ENCODE measurements around the gene AURKAIP1. TPM values are rescaled to one million over a fixed set of nuclear protein-coding genes. Genes with fewer than 3 reads are reported as not detected.

The AURKAIP1 gene
- total RNA-seq, 4 donors from 2014 or later = 13.2 to 75.8 (median 31.1) TPM

- DNase-seq = peak; percentile 93
- Histone ChIP-seq H3K4me3 (peak within 1 kb of the TSS; percentile 68 to 70), H3K36me3 (no peaks in the 10 kb centered on the region), H3K27me3 (no peaks in the 10 kb centered on the region), H3K4me1 (peaks cover 5 to 24% of the 10 kb centered on the region in 2 donors), H3K9me3 (no peaks in the 10 kb centered on the region), H3K27ac (peak within 1 kb of the TSS; percentile 96)
- TF ChIP-seq POLR2A (IDR thresholded peaks at IDR 0.05) = peak; percentile 53 to 71
- TF ChIP-seq, protein P1, sequence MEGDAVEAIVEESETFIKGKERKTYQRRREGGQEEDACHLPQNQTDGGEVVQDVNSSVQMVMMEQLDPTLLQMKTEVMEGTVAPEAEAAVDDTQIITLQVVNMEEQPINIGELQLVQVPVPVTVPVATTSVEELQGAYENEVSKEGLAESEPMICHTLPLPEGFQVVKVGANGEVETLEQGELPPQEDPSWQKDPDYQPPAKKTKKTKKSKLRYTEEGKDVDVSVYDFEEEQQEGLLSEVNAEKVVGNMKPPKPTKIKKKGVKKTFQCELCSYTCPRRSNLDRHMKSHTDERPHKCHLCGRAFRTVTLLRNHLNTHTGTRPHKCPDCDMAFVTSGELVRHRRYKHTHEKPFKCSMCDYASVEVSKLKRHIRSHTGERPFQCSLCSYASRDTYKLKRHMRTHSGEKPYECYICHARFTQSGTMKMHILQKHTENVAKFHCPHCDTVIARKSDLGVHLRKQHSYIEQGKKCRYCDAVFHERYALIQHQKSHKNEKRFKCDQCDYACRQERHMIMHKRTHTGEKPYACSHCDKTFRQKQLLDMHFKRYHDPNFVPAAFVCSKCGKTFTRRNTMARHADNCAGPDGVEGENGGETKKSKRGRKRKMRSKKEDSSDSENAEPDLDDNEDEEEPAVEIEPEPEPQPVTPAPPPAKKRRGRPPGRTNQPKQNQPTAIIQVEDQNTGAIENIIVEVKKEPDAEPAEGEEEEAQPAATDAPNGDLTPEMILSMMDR (IDR thresholded peaks at IDR 0.05) = no peak
- intact Hi-C loops (cut with DNase I; ENCODE audit: low total_unique reads) = loop anchor here (10.0 kb wide), 1 partner anchor 54 kb away; the partner anchor contains the start of genes ACAP3 and PUSL1
These were observed 16.4 kb downstream of the AURKAIP1 start, which contains the start of gene MXRA8 for GRCh38 chr1:1358433-1359271. MXRA8 (minus strand) TSS chr1:1358555; CDS start chr1:1358504, 51 bp downstream.

- TF ChIP-seq, protein P1 (IDR thresholded peaks at IDR 0.05) = no peak
- TF ChIP-seq POLR2A (IDR thresholded peaks at IDR 0.05) = no peak
- Histone ChIP-seq H3K27ac (peak overlapping the region; percentile 96), H3K4me1 (peaks cover 5 to 24% of the 10 kb centered on the region in 2 donors), H3K4me3 (peak overlapping the region; percentile 68 to 70), H3K9me3 (no peaks in the 10 kb centered on the region), H3K36me3 (no peaks in the 10 kb centered on the region), H3K27me3 (no peaks in the 10 kb centered on the region)
- no peak for DNase-seq
- intact Hi-C loops (cut with DNase I; ENCODE audit: low total_unique reads) = loop anchor here (10.0 kb wide), 1 partner anchor 53 kb away; the partner anchor contains the start of genes ACAP3 and PUSL1
These were observed 17.1 kb downstream of the AURKAIP1 start for GRCh38 chr1:1357871-1358432.

DNA sequence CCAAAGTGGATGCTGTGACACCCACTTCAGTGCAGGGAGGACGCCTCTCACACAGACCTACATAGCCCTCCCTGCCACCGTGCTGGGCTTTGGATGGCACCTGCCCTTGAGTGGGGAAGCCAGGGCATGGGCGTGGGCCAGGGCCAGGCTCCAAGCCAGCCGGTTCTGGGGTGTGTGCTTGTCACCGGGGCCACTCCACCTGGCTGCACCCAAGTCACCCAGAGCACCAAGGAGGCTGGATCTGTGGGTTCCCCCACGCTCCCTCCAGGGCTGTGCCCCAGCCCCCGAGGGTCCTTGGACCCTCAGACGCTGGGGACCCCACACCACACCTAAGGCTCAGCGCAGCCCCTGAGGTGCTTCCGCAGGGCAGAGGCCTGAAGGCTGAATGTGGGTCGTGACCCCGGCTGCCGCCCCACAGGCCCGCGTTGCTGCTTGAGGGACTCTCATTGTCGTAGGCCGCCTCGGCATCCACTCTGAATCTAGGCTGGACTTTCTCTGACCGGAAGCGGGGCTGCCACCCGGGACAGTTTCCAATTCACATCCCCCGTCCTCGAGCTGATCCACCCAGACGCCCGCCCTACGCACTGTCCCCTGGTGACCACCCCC lies 18.1 kb downstream of the AURKAIP1 start:
- DNase-seq = no peak
- Histone ChIP-seq H3K27ac (peak overlapping the region; percentile 96), H3K4me3 (peak overlapping the region; percentile 68 to 70), H3K4me1 (peaks cover 5 to 24% of the 10 kb centered on the region in 2 donors), H3K27me3 (no peaks in the 10 kb centered on the region), H3K9me3 (no peaks in the 10 kb centered on the region), H3K36me3 (no peaks in the 10 kb centered on the region)
- TF ChIP-seq POLR2A (IDR thresholded peaks at IDR 0.05) = no peak
- TF ChIP-seq, protein P1 (IDR thresholded peaks at IDR 0.05) = no peak
- intact Hi-C loops (cut with DNase I; ENCODE audit: low total_unique reads) = loop anchor here (10.0 kb wide), 1 partner anchor 52 kb away; the partner anchor contains the start of genes ACAP3 and PUSL1

DNA sequence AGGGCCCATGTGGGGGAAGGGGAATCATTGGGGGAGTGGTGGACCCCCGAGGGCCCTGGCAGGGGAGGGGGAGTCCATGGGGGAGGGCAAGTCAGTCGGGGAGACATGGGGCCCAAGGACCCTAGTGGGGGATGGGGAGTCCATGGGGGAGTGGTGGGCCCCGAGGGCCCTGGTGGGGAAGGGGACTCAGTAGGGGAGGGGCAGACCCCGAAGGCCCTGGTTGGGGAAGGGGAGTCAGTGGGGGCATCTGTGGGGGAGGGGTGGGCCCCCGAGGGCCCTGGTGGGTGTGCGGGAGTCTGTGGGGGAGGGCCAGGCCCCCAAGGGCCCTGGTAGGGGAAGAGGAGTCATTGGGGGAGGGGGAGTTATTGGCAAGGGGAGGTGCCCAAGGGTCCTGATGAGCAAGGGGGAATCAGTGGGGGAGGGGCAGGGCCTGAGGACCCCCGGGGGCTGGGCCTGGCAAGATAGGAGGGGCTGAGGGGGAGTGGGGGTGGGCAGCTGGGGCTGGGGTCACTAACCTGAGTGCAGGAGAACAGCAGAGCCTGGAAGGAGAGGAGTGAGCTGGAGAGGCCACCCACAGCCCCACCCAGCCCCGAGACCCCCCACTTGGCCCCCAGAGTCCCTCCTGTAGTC lies 18.7 kb downstream of the AURKAIP1 start:
- H3K27ac ChIP-seq = peak overlapping the region; percentile 96
- DNase-seq = no peak
- peak overlapping the region; percentile 68 to 70 for H3K4me3 ChIP-seq
- H3K4me1 ChIP-seq = peaks cover 5 to 24% of the 10 kb centered on the region in 2 donors
- no peaks in the 10 kb centered on the region for H3K36me3 ChIP-seq
- TF ChIP-seq, protein P1 (IDR thresholded peaks at IDR 0.05) = no peak
- no peak for TF ChIP-seq POLR2A (IDR thresholded peaks at IDR 0.05)
- no peaks in the 10 kb centered on the region for H3K27me3 ChIP-seq
- intact Hi-C loops (cut with DNase I; ENCODE audit: low total_unique reads) = loop anchor here (10.0 kb wide), 1 partner anchor 51 kb away; the partner anchor contains the start of genes ACAP3 and PUSL1
- no peaks in the 10 kb centered on the region for H3K9me3 ChIP-seq
